GM12801 (cell line): ENCODE data around the gene HNRNPUL1.

ENCODE experiments used
- CTCF ChIP-seq: IDR thresholded peaks from one replicate; pipeline ENCODE4 v1.5.1; 2011; ENCODE audit warnings: control low read depth; ENCODE audit not compliant: insufficient read length; ENCODE audit errors: extremely low read depth

Gene HNRNPUL1

GRCh38 chr19:41325947-41326706, 62.0 kb downstream of the HNRNPUL1 start:
- TF ChIP-seq CTCF: no peak

- no peak for TF ChIP-seq CTCF
Measured at GRCh38 chr19:41327076-41327575, 63.0 kb downstream of the HNRNPUL1 start.

- no peak for TF ChIP-seq CTCF
Measured at GRCh38 chr19:41327576-41328156, 63.5 kb downstream of the HNRNPUL1 start.

- TF ChIP-seq CTCF: no peak
Measured at GRCh38 chr19:41328157-41328841, 64.1 kb downstream of the HNRNPUL1 start.

- no peak for TF ChIP-seq CTCF
Measured at GRCh38 chr19:41328842-41329225, 64.7 kb downstream of the HNRNPUL1 start.

GRCh38 chr19:41330481-41330880, 66.3 kb downstream of the HNRNPUL1 start:
- TF ChIP-seq CTCF: no peak

DNA sequence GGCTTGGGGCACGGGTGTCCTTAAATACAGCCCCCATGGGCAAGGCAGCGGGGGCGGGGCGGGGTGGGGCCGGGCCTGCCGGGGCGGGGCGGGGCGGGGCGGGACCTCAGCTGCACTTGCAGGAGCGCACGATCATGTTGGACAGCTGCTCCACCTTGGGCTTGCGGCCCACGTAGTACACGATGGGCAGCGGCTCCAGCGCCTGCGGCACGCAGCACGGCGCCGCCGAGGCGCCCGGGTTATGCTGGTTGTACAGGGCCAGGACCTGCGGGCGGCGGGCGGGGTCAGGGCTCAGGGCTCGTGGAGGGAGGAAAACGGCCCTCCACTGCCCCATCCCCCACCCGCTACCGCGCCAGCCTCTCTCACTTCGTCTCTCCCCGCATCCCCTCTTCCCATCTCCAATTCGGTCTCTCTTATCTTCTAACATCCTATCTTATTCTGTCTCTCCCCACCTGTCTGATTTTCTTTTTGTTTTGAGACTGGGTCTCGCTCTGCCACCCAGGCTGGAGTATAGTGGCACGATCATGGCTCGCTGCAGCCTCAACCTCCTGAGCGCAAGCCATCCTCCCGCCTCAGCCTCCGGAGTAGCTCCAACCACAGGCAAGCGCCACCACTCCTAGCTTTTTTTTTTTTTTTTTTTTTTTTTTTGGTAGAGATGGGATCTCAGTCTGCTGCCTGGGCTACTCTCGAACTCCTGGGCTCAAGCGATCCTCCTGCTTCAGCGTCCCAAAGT, 66.9 kb downstream of the HNRNPUL1 start:
- no peak for TF ChIP-seq CTCF
